Measurements from ENCODE around the gene DRGX. TPM values are rescaled to one million over a fixed set of nuclear protein-coding genes. Genes with fewer than 3 reads are reported as not detected.

DRGX gene
- total RNA-seq, 1 donor from 2014 or later = not detected

- no peak overlapping the region for H3K4me3 ChIP-seq (ENCODE audit: low read depth, low read length)
- FAIRE-seq (no peak), DNase-seq (ENCODE audit: low read depth) (no peak)
- TF ChIP-seq CTCF (IDR thresholded peaks at IDR 0.05; ENCODE audit: insufficient read depth, low read length, severe bottlenecking) = no peak
- H3K36me3 ChIP-seq (ENCODE audit: control insufficient read depth, insufficient read depth, low read length) = no peaks in the 10 kb centered on the region
- no peaks in the 10 kb centered on the region for H3K27me3 ChIP-seq (ENCODE audit: control insufficient read depth, insufficient read depth, low read length)
Observed at GRCh38 chr10:49370326-49371100, 25.4 kb downstream of the DRGX start.

- FAIRE-seq = no peak
- no peak for DNase-seq (ENCODE audit: low read depth)
- Histone ChIP-seq H3K4me3 (ENCODE audit: low read depth, low read length) (no peak overlapping the region), H3K36me3 (ENCODE audit: control insufficient read depth, insufficient read depth, low read length) (no peaks in the 10 kb centered on the region), H3K27me3 (ENCODE audit: control insufficient read depth, insufficient read depth, low read length) (no peaks in the 10 kb centered on the region)
- TF ChIP-seq CTCF (IDR thresholded peaks at IDR 0.05; ENCODE audit: insufficient read depth, low read length, severe bottlenecking) = no peak
Observed at GRCh38 chr10:49369216-49370162, 26.4 kb downstream of the DRGX start.

GRCh38 chr10:49368256-49368655 lies 27.6 kb downstream of the DRGX start:
- no peak for FAIRE-seq
- no peak overlapping the region for H3K4me3 ChIP-seq (ENCODE audit: low read depth, low read length)
- no peak for DNase-seq (ENCODE audit: low read depth)

GRCh38 chr10:49367600-49367999 lies 28.3 kb downstream of the DRGX start:
- no peak for TF ChIP-seq CTCF (IDR thresholded peaks at IDR 0.05; ENCODE audit: insufficient read depth, low read length, severe bottlenecking)
- DNase-seq (ENCODE audit: low read depth) (no peak), FAIRE-seq (no peak)
- Histone ChIP-seq H3K27me3 (ENCODE audit: control insufficient read depth, insufficient read depth, low read length) (no peaks in the 10 kb centered on the region), H3K36me3 (ENCODE audit: control insufficient read depth, insufficient read depth, low read length) (no peaks in the 10 kb centered on the region), H3K4me3 (ENCODE audit: low read depth, low read length) (no peak overlapping the region)

More at GRCh38 chr10:49368256-49368655, 27.6 kb downstream of the DRGX start:
- Histone ChIP-seq H3K36me3 (ENCODE audit: control insufficient read depth, insufficient read depth, low read length) (no peaks in the 10 kb centered on the region), H3K27me3 (ENCODE audit: control insufficient read depth, insufficient read depth, low read length) (no peaks in the 10 kb centered on the region)
- TF ChIP-seq CTCF (IDR thresholded peaks at IDR 0.05; ENCODE audit: insufficient read depth, low read length, severe bottlenecking) = no peak

GRCh38 chr10:49366460-49366859 lies 29.4 kb downstream of the DRGX start:
- no peak for DNase-seq (ENCODE audit: low read depth)
- FAIRE-seq = no peak
- no peak for TF ChIP-seq CTCF (IDR thresholded peaks at IDR 0.05; ENCODE audit: insufficient read depth, low read length, severe bottlenecking)
- no peaks in the 10 kb centered on the region for H3K27me3 ChIP-seq (ENCODE audit: control insufficient read depth, insufficient read depth, low read length)
- H3K4me3 ChIP-seq (ENCODE audit: low read depth, low read length) = no peak overlapping the region
- no peaks in the 10 kb centered on the region for H3K36me3 ChIP-seq (ENCODE audit: control insufficient read depth, insufficient read depth, low read length)

All from bronchial epithelial cell (primary cell).